OCI-LY1 (cell line): ENCODE measurements around the gene ZIC4.

Experiments used
- CTCF ChIP-seq: fragments of 200-600 bp; sonication (generic), shearing (Covaris generic); IDR thresholded peaks from 2 replicates; pipeline ENCODE4 v1.5.1; 2017; ENCODE audit warnings: mild to moderate bottlenecking, antibody characterized with exemption, low read length, moderate library complexity, mixed read lengths
- EZH2 ChIP-seq: fragments of 200-600 bp; sonication (generic), shearing (Covaris generic); IDR thresholded peaks from 2 replicates; pipeline ENCODE4 v1.8.0; 2017; ENCODE audit warnings: borderline replicate concordance, mixed run types, mild to moderate bottlenecking, antibody characterized with exemption, low read length, moderate library complexity, mixed read lengths

GRCh38 chr3:147392625-147392946 is 13.8 kb downstream of the ZIC4 start:
- no peak for TF ChIP-seq CTCF
- no peak for TF ChIP-seq EZH2
